ENCODE measurements around the gene P2RY13.

The P2RY13 gene

DNA sequence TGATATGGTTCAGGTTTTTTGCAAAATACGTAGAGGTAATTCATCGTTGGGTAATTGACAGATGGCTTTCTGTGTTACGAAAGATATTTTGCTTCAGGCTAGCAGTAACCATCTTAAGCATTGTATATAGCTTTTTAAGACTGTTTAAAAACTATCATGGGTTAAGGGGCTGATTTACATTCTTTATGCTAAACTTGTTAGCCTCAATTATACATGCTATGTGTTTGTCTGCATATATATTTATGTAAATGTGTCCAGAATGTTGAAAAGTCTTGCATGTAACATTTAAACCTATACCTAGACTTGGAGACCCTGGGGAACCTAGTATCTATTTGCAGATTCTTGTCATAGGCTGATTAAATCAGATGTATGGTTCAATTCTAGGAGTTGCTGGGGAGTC lies 39.9 kb downstream of the P2RY13 start:
- DNase-seq: no peak

DNA sequence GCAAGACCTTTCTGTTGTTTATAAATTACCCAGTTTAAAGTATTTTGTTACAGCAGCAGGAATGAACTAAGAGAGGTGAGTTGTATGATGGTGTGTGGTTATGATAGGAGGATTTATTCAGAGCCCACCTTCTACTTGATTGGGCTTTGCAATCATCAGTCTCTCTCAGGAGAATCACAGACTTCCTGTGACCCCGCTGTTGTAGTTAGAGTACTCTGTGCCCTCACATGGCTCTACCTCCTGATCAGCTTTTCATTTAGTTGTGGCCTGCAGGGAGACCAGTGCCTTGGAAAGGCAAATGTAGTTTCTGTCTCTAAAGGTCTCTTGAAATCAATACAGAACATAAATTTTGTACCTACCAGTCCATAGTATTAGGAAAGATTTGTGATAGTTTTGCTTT lies 43.4 kb downstream of the P2RY13 start:
- DNase-seq: no peak

DNA sequence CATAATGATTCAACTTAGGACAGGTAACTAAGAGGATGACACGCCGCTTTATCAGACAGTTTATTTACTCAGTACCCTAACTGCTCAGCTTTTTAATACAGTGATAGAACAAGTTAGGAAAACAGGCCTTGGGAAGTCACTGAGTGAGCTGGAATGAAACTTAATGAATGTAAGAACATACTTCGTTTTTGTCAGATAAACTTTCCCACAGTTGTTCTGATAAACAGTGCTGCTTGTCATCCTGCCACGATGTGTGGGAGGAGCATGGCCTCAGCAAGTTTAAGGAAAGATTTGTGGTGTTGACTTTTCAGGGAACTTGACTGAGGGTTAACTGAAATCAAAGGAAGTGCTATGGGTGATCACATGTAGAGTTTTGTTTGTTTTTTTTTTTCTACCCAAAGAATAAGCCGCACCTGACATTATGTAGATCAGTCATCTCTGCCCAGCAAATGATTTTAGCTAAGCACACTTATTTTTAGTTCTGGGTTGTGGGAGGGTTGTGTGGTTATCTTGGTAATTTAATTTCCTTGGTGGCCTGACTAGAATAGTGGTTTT lies 45.4 kb downstream of the P2RY13 start:
- no peak for DNase-seq

DNA sequence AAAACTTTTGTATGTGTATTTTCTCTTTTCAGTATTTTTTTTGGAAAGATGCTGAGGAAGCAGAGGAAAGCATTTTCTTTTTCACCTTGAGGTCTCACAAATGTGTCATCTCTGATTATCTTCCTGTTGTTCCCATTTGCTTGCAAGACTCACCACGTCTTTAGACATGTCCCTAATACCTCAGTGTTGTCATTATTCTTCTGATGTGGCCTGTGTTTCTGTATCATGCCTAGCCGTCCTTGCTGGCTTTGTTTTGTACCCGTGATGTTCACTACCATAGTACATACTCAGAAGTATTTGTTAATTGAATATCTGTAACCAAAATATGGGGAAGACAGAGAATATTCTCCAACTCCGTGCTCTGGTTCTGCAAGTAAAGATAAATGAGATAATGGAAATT lies 46.0 kb downstream of the P2RY13 start:
- DNase-seq: no peak

DNA sequence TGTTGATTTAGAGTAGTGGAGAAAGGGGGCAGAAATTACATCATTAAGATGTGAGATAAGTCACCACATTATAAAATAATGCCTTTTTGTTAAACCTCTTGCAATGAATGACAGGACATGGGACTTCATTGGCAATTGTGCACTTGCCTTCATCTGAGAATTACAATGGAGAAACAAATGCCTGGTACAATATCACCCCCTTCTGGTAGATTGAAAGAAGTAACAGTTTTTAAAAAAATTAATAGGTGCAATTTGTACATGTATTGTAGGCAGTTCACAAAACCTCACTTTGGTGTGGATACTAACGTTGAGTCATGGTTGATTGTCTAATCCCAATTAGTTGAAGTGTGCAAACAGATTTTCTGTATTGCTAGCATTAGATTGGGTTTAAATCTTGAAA lies 46.4 kb downstream of the P2RY13 start:
- DNase-seq: peak; percentile 30

DNA sequence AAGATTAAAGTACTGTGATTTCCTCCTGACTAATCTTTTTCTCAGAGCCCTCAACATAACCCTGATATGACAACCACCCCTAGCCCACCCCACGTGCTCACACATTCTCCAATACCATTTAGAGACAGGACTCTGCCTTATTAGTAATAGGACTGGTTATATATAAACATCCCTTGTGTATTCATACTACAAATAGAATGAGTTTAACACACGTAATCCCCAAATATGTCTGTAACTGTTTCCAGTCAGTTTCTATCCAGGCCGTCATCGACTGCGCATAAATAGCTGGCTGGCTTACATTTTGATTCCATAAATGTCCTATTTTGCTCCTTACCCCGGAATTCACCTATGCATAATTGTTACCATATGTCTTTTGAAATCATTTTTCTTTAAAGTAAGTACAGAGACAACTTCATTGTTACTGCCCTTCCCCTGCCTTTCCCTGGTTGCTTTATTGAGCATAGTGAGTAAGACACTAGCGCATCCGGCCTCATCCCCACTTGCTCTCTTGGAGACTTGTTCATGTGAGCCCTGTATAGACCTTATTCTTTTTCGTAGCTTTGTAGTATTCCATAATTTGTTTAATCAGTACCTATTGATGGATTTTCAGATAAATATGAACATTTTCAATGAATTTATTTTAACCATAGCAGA lies 47.6 kb downstream of the P2RY13 start:
- DNase-seq: no peak

DNA sequence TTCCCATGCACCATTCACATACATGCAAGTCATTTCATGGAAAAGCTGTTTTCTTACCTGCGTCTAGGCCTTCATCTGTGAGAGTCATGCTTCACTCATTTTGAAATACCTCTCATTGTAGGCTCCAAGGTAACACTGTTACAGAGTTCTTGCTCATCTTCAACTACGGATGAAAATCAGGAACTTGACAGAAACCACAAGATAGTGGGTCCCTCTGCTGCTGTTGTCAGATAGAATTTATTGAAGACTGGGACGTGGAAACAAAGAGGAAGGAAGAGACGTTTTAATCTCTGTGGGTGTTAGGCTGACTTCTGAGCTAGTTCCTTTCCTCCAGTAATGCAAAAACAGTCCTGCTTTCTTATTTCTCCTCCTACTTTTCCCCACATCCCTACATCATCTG lies 51.1 kb downstream of the P2RY13 start, which contains the start of gene P2RY14:
Gene P2RY14, minus strand, starts transcription at position 313 of the 400 bp plus-strand sequence. CDS start 64,226 bp downstream, outside the sequence.
- peak; percentile 78 for DNase-seq

DNA sequence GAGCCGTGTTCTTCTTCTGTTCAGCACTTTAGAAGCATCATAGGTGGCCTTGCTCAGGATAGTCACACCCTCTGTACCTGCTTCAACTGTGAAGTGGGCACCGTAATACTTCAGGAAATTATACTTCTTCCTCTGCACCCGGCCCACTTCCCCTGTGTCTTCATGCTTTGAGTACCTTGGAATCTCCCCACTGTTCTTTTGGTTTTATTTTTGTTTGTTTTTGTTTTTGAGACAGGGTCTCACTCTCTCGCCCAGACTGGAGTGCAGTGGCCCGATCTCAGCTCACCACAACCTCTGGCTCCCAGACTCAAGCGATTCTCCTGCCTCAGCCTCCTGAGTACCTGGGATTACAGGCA lies 52.7 kb downstream of the P2RY13 start:
- DNase-seq: no peak
